C4-2B (cell line): Measurements from ENCODE around the gene VPS45.
A peak's percentile ranks its signal among the peaks of the same experiment; 100 is the strongest.

ENCODE experiments used
- H3K27ac ChIP-seq: fragments of 450-650 bp; 2 replicates; pipeline ENCODE4 v1.5.1; 2017
- CTCF ChIP-seq: fragments of 450-650 bp; conservative IDR thresholded peaks from 2 replicates; pipeline ENCODE4 v1.5.1; 2017; ENCODE audit warnings: mild to moderate bottlenecking
- ZFX ChIP-seq: fragments of 450-650 bp; IDR thresholded peaks from 2 replicates; pipeline ENCODE4 v1.6.1; 2017

Gene VPS45

GRCh38 chr1:150146849-150147542 lies 79.4 kb downstream of the VPS45 start:
- TF ChIP-seq CTCF (no peak), ZFX (no peak)
- H3K27ac ChIP-seq, result no peak overlapping the region

GRCh38 chr1:150148837-150149270 lies 81.3 kb downstream of the VPS45 start:
- no peak for TF ChIP-seq CTCF
- no peak for TF ChIP-seq ZFX
- no peak overlapping the region for H3K27ac ChIP-seq

GRCh38 chr1:150149271-150150132 lies 81.9 kb downstream of the VPS45 start, which contains the start of gene PLEKHO1:
Gene PLEKHO1, plus strand, starts transcription at chr1:150149916. Its CDS starts 342 bp downstream, at chr1:150150258.
- H3K27ac ChIP-seq, result peak within 1 kb of the TSS; percentile 20; the same call in 1 of the 2 replicates
- TF ChIP-seq ZFX, result peak; percentile 47; the same call in 1 of the 2 replicates
- no peak for TF ChIP-seq CTCF

- H3K27ac ChIP-seq, result peak overlapping the region; percentile 20; the same call in 1 of the 2 replicates
- TF ChIP-seq CTCF, result no peak
Observed at GRCh38 chr1:150150133-150151021, 82.8 kb downstream of the VPS45 start.

GRCh38 chr1:150151291-150152181 lies 84.0 kb downstream of the VPS45 start:
- TF ChIP-seq CTCF (no peak), ZFX (no peak)
- no peak overlapping the region for H3K27ac ChIP-seq

- no peak overlapping the region for H3K27ac ChIP-seq
- no peak for TF ChIP-seq CTCF
- TF ChIP-seq ZFX, result no peak
Observed at GRCh38 chr1:150152182-150152536, 84.6 kb downstream of the VPS45 start.
